Inferior parietal cortex (tissue), 1 donor: ENCODE measurements around the gene DBH.

Source experiments
- DNase-seq: peaks from one replicate; pipeline ENCODE4 v3.0.0-alpha.2; 2016; ENCODE audit errors: extremely low spot score

DBH gene

DNA sequence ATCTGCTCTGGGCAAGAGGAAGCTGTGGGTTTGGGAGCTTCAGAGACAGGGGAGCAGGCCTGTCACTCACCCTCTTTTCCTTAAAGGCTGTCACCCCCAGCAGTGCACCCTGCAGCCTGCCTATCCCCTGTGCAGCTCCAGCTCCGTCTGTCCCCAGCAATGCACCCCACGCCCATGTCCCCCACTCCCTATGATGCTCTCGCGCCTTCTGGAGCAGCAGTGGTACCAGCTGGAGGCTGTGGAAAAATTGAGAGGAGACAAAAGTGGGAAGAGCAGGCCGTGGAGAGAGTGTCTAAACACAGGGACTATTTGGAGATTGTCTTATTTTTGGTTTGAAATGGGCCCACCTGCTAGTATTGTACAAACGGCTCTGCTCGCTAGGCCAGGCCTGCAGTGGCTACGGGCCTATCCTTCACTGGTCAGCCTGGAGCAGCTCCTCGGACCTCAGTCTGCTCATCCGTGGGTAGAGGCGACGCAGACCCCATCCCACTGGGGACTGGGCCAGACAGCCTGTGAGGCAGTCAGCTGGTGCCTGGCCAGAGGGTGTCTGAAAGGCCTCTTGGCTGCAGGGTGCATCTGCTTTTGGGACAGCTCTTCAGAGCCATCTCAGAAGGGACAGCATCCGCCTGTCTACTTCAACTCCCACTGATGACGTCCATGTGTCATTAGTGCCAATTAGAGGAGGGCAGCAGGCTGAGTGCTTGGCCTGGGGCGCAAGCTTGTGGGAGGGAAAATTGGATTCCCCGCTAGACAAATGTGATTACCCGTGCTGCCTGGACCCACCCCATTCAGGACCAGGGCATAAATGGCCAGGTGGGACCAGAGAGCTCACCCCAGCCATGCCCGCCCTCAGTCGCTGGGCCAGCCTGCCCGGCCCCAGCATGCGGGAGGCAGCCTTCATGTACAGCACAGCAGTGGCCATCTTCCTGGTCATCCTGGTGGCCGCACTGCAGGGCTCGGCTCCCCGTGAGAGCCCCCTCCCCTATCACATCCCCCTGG, at the start of gene DBH:
Gene DBH (plus strand): TSS at position 831 of the 999 bp plus-strand sequence. CDS start 9 bp downstream, at position 840.
- DNase-seq: no peak

DNA sequence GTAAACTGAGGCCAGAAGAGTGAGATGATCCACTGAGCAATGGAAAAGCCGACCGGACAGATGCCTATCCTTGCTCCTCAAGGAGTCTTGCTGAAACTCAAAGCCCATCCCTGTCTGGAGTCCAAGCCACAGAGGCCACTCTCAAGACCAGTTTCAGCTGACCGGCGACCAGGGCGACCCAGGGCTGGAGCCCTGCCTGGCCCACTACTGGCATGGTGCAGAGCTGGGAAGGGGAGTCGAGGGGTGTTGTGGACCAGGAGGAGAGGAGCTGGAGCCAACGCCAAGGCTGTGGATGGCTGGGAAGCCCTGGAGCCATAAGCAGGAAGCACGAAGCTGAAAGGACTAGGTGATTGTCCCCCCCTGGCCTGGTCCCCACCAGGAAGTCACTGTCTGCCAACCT, 49.1 kb upstream of the DBH start:
- DNase-seq: no peak

DNA sequence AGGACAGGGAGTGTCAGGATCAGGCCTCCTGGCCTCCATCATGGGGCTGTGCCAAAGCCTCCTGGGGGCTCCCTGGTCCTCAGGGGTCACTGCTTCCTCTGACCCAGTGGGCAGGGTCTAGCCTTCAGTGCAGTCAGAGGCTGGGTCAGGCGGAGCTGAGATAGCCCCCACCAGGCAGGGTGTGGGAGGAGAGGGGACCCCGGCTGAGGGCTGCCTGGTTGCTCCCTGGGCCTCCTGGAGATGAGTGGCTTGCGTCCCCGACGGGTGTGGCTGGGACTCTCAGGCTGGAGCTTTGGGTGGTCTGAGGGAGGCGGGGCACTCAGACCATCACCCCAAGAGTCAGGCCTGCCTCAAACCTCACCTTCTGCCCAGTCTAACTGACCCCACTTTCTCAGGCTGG, 48.7 kb upstream of the DBH start:
- DNase-seq: no peak

DNA sequence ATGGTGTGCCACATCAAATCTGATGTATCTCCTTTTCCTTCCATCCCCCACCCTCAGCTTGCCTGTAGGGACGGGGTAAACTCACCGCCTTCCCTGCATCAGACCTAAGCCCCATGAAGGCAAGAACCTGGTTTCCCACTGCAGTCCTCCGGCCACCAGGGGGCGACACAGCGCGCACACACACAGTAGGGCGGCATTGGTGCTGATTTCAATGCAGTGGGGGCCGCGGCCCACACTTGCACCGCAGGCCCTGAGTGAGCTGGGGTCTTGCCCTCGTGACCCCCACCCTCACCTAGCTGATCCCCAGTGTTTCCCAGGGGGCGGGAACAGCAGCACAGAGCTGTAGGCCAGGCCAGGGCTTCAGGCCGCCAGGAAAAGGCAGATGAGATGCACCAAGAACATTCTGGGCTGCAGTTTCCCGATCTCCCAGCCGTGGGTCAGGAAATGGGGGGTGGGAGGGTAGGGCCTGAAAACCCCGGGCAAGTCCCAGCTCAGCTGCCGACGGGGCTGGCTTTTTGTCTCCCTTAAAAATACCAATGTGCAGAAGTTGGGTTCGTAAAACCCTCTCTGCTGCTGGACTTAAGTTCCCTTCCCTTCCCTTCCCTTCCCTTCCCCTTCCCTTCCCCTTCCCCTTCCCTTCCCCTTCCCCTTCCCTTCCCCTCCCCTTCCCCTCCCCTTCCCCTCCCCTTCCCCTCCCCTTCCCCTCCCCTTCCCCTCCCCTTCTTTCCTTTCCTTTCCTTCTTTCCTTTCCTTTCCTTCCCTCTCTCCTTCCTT, 46.5 kb upstream of the DBH start:
- DNase-seq: no peak

DNA sequence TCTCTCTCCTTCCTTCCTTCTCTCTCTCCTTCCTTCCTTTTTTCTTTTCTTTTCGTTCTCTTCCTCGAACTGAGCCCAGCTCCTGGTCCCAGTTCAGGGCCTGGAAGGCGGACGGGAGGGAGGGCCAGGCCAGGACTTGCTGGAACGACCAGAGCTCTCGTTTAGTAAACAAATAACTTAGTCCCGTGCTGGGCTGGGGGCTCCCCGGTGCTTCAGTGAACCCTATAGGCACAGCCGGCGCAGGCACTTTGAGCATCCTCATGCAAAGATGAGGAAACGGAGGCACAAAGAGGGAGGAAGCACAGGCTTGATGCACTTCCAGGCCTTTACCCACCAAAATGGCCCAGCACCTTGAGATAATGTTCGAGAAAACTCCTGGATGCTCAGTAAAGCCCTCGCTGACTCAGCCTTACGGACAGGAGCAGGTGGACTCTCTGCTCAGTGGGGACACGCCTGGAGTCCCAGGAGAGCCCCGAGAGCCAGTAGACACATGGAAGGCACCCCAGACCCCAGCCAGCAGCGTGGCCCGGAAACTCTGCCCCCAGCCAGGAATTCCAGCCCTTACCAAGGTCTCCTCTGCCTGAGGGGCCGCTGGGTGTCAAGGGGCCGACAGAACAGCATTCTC, 45.8 kb upstream of the DBH start:
- DNase-seq: no peak

DNA sequence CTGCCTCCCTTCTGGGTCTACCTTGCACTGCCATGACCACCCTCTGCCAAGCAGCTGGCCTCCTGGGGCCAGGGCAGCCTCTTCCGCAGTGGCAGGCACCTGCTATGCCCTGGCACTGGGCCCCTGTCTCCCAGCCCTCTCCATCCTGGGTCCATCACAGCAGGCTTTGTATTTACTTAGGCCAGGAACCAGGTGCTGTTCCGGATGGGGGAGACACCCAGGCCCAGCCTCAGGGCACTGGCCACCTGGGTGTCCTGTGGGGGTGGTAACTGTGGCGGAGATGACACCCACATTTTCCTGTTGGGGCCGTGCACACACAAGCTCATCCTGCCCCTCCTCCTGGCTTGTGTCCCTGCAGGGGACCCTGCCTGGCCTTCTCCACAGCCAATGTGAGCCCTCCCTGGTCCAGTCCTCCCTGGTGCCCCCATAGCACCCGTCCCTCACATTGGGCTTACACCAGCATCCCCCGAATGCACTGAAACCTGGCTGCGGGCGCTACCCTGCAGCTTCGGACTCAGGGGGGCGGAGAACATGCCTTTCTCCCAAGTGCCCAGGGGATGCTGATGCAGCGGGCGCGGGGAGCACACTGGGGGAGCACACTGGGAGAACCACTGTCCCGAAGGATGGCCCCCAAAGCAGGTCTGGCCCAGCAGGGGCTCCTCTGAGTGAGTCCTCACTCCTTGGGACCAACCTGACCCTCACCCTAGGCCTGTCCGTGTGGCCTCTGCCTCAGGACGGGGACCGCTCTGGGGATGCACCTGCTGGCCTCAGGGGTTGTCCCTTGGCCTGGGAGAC, 44.9 kb upstream of the DBH start:
- no peak for DNase-seq

DNA sequence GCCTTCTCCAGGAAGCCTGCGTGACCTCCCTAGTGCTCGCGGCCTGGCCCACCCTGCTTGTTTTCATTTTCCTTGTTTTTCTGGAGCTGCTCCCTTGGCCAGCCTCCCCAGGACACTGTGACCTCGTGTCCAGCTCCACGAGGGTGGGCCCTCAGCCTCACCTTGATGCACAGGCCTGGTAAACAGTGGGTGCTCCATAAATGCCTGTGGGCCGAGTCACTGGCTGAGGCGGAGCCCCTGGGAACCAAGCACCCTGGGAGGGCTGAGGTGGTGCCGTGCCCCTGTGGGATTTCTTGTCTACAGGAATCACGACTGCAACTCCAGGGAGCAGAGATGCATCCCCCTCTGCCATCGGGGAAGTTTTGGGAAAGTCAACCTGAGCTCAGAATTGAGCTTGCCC, 44.2 kb upstream of the DBH start:
- no peak for DNase-seq

DNA sequence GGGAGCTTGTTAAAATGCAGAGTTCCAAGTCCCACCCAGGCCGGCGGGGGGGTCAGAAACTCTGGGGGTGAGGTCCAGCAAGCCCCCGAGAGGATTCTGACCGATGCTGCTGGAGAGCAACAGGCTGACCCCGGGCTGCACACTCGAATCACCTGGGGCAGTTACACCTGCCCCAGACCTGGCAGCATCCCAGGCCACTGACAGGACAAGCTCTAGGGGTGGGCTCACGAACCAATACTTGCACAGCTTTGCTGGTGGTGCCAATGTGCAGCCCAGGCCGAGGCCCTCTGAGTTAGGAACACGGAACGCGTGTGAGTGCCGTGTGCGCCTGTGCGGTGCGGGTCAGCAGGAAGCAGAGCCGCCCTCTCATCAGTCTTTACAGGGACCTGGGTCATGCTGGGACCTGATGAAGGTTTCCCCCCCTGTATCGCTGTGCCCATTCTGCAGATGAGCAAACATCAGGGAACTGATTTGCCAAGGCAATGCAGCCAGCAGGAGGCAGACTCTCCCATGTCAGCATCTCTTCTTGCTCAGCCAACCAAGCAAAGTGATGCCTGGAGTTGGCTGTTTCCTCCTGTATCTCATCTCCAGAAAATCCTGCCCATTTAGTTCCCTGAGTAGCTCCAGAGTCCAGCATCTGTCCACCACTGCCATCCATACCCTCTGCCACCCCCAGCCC, 43.3 kb upstream of the DBH start:
- DNase-seq: no peak

DNA sequence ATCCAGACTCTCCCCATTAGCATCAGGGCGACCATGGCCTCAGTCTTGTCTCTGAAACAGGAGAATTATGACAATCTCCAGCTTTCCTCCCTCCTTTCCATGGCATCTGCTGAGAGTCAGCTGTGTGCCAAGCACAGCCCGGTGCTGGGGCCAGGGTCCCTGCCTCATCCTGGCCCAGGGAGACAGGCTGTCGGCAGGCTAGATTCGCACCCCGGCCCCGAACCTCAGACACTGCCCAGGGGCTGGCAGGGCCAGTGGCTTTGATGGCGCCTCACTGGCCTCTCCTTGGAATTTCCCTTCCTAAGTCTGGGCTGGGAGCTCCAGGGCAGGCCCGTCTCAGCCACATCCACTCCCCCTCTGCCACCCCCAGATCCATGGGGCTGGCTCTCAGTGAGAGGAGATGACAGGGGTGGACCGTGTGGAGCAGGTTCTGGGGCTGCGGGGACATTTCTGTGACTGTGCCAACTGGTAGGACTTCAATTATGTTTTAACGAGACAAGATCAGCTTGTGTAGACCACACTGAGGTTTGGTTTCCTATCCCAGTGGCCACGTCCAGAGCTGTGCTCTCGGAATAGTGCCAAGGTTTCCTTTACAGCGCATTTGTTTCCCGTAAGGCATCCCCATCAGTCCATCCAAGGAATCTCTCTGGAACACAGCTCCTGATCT, 42.4 kb upstream of the DBH start:
- no peak for DNase-seq

DNA sequence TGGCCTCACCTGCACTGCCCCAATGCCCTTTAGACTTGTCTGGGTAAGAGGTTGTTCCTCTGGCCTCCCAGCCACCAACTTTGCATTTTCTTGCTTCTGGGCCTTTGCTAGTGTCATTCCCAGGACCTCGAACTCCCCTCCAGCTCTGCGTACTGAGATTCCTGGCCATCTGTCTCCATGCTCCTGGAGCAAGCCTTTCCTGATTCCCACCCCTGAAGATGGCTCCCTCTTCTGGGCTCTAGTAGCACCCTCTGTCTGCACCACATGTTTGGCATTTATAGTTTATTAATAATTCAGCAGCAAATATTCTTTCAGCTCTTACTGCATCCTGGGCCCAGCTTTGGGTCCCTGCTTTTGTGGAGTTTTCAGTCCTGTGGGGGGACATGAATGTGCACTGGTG, 41.9 kb upstream of the DBH start:
- no peak for DNase-seq

DNA sequence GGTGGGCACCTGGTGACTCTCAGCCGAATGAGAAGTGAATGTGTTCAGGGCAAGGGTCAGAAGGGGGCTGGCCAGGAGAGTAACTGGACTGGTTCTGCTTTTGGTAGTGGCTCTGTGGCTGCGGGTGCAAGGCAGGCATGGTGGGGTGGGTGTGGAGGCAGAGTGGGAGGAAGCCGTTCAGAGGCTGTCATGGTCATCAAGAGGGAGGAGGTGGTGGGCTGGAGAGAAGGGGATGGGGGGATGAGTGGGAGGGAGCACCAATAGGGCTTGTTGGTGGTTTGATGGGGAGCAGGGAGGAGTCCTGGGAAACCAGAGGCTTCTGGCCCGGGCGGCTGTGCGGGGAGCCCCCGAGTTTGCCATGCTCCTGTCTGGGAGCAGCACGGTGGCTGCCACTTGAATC, 40.3 kb upstream of the DBH start:
- no peak for DNase-seq

DNA sequence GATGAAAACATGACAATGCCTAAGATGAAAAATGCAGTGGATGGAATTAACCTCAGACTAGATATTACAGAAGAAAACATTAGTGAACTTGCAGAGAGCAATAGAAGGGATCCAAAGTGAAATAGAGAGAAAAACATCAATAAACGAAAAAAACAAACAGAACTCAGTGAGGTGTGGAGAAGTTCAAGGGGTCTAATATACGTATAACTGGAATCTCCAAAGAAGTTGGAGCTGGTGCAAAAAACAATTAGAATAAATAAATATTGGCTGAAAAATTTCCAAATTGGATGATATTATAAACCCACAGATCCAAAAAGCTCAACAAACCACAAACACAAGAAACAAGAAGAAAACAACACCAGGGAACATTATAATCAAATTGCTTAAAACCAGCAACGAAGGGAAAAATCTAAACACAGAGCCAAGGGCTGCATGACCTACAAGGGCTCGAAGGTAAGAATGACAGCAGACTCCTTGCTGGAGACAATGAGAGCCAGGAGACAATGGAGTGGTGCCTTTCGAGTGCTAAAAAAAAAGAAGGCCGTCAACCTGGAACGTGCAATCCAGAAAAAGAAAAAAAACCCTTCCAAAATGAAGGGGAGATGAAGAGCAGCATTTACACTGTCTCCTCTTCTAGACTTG, 38.7 kb upstream of the DBH start:
- no peak for DNase-seq

DNA sequence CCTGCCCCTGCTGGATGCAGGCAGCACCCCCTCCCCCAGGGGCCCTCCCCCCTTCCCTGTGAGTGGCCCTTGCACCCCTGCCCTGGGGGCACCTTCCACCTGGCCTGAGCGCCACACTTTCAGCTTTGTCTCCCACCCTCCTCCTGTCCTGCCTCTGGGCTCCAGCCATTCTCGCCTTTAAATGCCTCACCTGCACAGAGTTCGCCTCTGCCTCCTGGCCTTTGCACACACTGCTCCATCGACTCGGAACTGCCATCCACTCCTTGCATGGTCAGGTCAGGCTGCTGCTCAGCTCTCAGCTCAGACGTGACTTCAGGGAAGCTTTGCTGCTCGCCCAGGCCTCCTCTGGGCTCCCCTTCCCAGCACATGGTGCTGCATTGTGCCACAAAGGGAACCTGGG, 37.2 kb upstream of the DBH start:
- DNase-seq: no peak

DNA sequence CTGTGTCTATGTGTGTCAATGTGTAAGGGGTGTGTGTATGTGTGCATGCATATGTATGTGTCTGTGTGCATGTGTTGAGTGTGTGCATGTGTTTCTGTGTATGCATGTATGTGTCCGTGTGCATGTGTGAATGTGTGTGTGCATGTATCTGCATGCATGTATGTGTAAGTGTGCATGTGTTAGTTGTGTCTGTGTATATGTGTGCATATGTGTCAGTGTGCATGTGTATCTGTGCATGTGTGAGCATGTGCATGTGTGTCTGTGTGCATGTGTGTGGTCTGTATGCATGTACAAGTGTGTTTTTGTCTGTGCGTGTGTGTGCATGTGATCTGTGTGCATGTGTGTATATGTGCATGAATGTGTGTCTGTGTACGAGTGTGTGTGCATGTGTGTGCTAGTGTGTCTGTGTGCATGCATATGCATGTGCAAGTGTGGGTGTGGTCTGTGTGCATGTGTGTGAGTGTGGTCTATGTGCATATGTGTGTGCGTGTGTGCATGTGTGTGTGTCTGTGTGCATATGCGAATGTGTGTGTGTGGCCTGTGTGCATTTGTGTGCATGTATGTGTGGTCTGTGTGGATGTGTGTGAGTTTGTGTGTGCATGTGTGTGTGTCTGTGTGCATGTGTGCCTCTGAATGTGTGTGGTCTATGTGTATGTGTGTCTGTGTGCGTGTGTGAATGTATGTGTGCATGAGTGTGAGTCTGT, 36.5 kb upstream of the DBH start:
- DNase-seq: no peak

DNA sequence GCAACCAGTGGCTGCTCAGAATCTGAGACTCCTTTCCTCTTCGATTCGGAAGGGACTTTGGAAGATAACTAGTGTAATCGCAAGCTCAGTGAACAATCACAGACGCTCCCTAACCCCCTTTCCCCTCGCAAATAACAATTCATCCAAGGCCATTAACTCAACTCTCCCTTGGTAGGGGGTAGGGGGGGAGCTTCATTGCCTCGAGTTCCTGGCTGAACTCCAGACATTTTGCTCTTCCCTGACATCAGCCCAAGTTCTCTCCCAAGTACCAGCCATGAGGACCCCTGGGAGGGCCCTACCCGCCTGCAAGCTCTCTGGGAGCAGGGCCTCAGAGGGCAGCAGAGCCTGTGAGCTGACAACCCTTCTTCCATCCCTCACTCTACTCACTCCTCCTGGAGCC, 35.4 kb upstream of the DBH start:
- no peak for DNase-seq

DNA sequence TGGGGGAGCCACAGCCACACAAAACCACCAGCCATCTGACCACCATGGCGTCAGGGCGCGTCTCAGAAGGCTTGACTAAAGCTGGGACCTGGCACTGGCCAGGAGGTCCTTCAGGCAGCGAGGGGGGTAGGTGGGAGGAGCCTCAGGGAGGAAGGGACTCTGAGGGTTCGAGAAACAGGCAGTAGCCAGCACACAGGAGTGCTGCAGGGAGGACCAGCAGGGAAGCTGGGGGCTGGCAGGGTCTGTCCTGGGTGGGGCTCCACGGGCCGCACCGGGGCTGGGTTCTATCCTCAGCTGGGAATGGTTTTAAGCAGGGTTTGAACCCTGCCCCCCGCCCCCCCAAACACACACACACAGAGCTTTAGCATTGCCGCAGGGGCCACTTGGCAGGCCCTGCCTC, 34.4 kb upstream of the DBH start:
- no peak for DNase-seq

DNA sequence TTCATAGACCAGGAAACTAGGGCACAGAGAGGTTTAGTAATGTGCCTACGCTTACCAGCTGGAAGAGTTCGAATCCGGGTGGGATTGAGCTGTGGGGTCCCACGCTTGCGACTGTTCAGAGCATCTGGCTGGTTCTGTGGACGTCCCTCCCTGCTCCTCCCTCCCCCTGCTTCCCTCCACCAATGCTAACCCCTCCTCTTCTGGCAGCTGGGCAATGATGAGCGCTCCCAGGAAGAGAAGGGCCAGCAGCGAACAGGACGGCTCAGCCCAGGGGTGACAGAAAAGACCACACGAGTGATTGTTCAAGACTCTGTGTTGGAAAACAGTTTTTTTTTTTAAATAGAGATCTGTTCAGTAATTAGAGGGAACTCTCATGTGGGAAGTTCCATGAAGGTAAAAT, 33.9 kb upstream of the DBH start:
- DNase-seq: no peak

DNA sequence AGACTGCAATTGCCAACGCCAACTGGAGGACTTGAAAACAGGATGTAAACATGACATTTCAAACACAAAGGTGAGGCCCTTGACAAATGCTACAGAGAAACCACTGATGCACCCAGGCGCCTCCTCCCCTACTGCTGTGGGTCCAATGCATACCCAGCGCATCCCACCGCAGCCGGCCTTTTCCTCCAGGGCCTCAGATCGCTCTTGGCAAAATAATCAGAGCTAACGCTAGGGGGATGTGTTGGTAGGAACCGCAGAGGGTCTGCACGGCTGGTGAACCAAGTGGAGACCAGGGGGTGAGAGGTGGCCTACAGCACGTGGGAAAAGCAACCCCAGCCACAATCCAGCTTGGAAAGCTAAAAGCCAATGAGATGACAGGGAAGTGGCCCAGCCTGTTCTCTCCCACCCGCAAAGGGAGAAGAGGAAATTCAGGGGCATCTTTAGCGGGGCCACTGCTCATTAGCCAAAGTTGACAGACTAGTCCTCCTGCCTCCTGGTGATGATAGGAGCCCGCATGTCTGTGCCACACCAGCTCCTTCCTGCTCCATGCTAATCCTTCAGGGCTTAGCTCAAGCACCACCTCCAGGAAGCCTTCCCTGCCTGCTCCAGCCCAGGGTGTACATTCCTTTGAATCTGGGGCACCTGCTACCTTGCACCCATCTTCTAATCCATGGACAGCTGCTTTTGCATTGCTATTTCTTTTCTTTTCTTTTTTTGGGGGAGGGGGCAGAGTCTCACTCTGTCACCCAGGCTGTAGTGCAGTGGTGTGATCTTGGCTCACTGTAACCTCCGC, 32.8 kb upstream of the DBH start:
- no peak for DNase-seq

DNA sequence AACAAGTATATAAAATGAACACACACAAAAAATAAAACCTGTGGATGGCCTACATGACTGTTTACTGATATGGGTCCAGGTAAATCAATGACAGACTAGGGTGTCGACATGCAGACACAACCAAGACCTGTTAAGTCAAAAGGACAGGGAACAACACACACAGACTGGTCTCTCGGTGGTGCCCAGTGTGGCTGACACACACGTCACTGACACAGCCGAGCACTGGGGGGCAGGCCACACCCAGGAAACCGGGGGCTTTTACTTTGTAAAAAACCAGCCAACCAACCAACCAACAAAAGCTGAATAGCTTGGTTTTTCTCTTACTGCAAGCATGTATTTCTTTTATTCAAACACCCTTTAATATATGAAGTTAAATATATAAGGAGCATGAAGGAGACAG, 31.9 kb upstream of the DBH start:
- DNase-seq: no peak
